Caco-2 (cell line): ENCODE measurements around the gene MYO10. TPM values are rescaled to one million over a fixed set of nuclear protein-coding genes. Genes with fewer than 3 reads are reported as not detected.

Source experiments
- BruUV-seq: library from RNA; stranded (reverse); fragments of 400-500 nt; replicated peaks from 2 replicates; lab custom pipeline; 2021; lab: Mats Ljungman, UMichigan
- CTCF ChIA-PET: fragments of 300-600 bp; sonication (Branson Sonifier 250); formaldehyde crosslinking; loops from one replicate; lab custom pipeline; 2022; ENCODE audit warnings: antibody characterized with exemption; lab: Charles Lee
- POLR2A ChIA-PET: fragments of 300-600 bp; sonication (Branson Sonifier 250); formaldehyde crosslinking; loops from one replicate; lab custom pipeline; 2022; ENCODE audit warnings: antibody characterized with exemption; lab: Charles Lee
- DNase-seq, 2 experiments: peaks; one replicate each; pipeline versions ENCODE4 v3.0.0 to v3.0.0-alpha.2; 2020 to 2022
- H3K27me3 ChIP-seq: replicated peaks from 2 replicates; pipeline ENCODE4 v1.6.0; 2011; ENCODE audit warnings: low read length; ENCODE audit not compliant: control insufficient read depth, insufficient read depth
- H3K36me3 ChIP-seq: 2 replicates; pipeline ENCODE4 v1.5.1; 2011; ENCODE audit warnings: low read length; ENCODE audit not compliant: control insufficient read depth, insufficient read depth
- H3K4me1 ChIP-seq: fragments of 250-450 bp; sonication (Bioruptor Pico); 2 replicates; pipeline ENCODE4 v1.5.1; 2020; ENCODE audit warnings: mild to moderate bottlenecking
- H3K4me3 ChIP-seq: 2 replicates; pipeline ENCODE4 v1.5.1; 2011; ENCODE audit warnings: low read depth, mild to moderate bottlenecking, control low read depth, low read length
- H3K9me3 ChIP-seq: fragments of 250-450 bp; sonication (Bioruptor Pico); 2 replicates; pipeline ENCODE4 v1.5.1; 2020; ENCODE audit warnings: mild to moderate bottlenecking, moderate library complexity
- H3K27ac Mint-ChIP-seq: one replicate; pipeline ENCODE4 v1.8.0; 2022; ENCODE audit warnings: mixed read lengths; ENCODE audit not compliant: unreplicated experiment
- H3K27me3 Mint-ChIP-seq: one replicate; pipeline ENCODE4 v1.8.0; 2022; ENCODE audit warnings: mixed read lengths; ENCODE audit not compliant: insufficient read depth, unreplicated experiment
- H3K36me3 Mint-ChIP-seq: one replicate; pipeline ENCODE4 v1.8.0; 2022; ENCODE audit warnings: mild to moderate bottlenecking, mixed read lengths; ENCODE audit not compliant: insufficient read depth, unreplicated experiment
- H3K4me1 Mint-ChIP-seq: one replicate; pipeline ENCODE4 v1.8.0; 2022; ENCODE audit warnings: low read depth, mixed read lengths; ENCODE audit not compliant: unreplicated experiment
- H3K4me3 Mint-ChIP-seq: one replicate; pipeline ENCODE4 v1.8.0; 2022; ENCODE audit warnings: mild to moderate bottlenecking, moderate library complexity, mixed read lengths; ENCODE audit not compliant: unreplicated experiment
- H3K9me3 Mint-ChIP-seq: one replicate; pipeline ENCODE4 v1.8.0; 2022; ENCODE audit warnings: mixed read lengths; ENCODE audit not compliant: unreplicated experiment
- CTCF ChIP-seq, 2 experiments: fragments of 200-600 bp in 1 of 2; IDR thresholded peaks; 1 replicate in 1 of 2; 2 replicates in 1 of 2; pipeline versions ENCODE4 v1.5.1 to v1.8.0; 2011 to 2022; ENCODE audit warnings: antibody characterized with exemption in 1 of 2, control low read depth in 1 of 2, inconsistent platforms in 1 of 2, low read depth in 1 of 2, low read length in 1 of 2, mild to moderate bottlenecking in 1 of 2, moderate library complexity in 1 of 2; ENCODE audit not compliant: insufficient read depth in 1 of 2, severe bottlenecking in 1 of 2, unreplicated experiment in 1 of 2
- intact Hi-C: fragments of 100-400 bp; cut with micrococcal nuclease; formaldehyde crosslinking; loops from one replicate; pipeline ENCODE4 v1.10.0; 2022; ENCODE audit not compliant: unreplicated experiment
- total RNA-seq: library from RNA; stranded (reverse); gene quantifications from 2 replicates; pipeline ENCODE4 v1.2.3, GENCODE V29; 2022

Gene MYO10
- total RNA-seq, 1 experiment from 2014 or later, result 67.6 TPM

- POLR2A ChIA-PET, result interaction anchor here (0.6 kb wide), 1 partner anchor 52 kb away, joined by 3 read pairs; no protein-coding TSS in a partner anchor
These were observed 93.2 kb downstream of the MYO10 start for GRCh38 chr5:16842896-16843295.

GRCh38 chr5:16841416-16841815 is 94.7 kb downstream of the MYO10 start:
- H3K27me3 ChIP-seq, result no peaks in the 10 kb centered on the region
- no peaks in the 10 kb centered on the region for H3K9me3 ChIP-seq
- Mint-ChIP-seq H3K27me3 (no peaks in the 10 kb centered on the region), H3K27ac (no peak overlapping the region), H3K4me1 (peaks cover 22% of the 10 kb centered on the region), H3K4me3 (no peak overlapping the region), H3K9me3 (no peaks in the 10 kb centered on the region), H3K36me3 (peaks cover 39% of the 10 kb centered on the region)
- no peak overlapping the region for H3K4me3 ChIP-seq
- H3K36me3 ChIP-seq, result no peaks in the 10 kb centered on the region
- H3K4me1 ChIP-seq, result peaks cover 3% of the 10 kb centered on the region; the same call in 1 of the 2 replicates
- POLR2A ChIA-PET, result no interaction called here
- intact Hi-C loops, result no loop called here
- CTCF ChIA-PET, result interaction anchor here (0.8 kb wide), 1 partner anchor 349 kb away, joined by 3 read pairs; no protein-coding TSS in a partner anchor
- DNase-seq, result no peak
- no peak for TF ChIP-seq CTCF (IDR thresholded peaks at IDR 0.05; ENCODE audit: insufficient read depth in 1 of 2, low read depth in 1 of 2, low read length in 1 of 2, severe bottlenecking in 1 of 2, unreplicated experiment in 1 of 2)
- no TSS peak for BruUV-seq

More at GRCh38 chr5:16842896-16843295, 93.2 kb downstream of the MYO10 start:
- no peaks in the 10 kb centered on the region for H3K9me3 ChIP-seq
- intact Hi-C loops, result no loop called here
- H3K4me3 ChIP-seq, result no peak overlapping the region
- peaks cover 17% of the 10 kb centered on the region for H3K4me1 Mint-ChIP-seq
- CTCF ChIA-PET, result interaction anchor here (0.7 kb wide), 1 partner anchor 1306 kb away, joined by 7 read pairs; no protein-coding TSS in a partner anchor
- DNase-seq, result no peak
- no peak overlapping the region for H3K27ac Mint-ChIP-seq
- H3K4me3 Mint-ChIP-seq, result no peak overlapping the region
- H3K36me3 ChIP-seq, result no peaks in the 10 kb centered on the region
- H3K27me3 ChIP-seq, result no peaks in the 10 kb centered on the region
- TF ChIP-seq CTCF (IDR thresholded peaks at IDR 0.05; ENCODE audit: insufficient read depth in 1 of 2, low read depth in 1 of 2, low read length in 1 of 2, severe bottlenecking in 1 of 2, unreplicated experiment in 1 of 2), result no peak
- no peaks in the 10 kb centered on the region for H3K4me1 ChIP-seq
- H3K27me3 Mint-ChIP-seq, result no peaks in the 10 kb centered on the region
- no TSS peak for BruUV-seq
- peaks cover 52% of the 10 kb centered on the region for H3K36me3 Mint-ChIP-seq
- H3K9me3 Mint-ChIP-seq, result no peaks in the 10 kb centered on the region

GRCh38 chr5:16837305-16837704 is 98.8 kb downstream of the MYO10 start:
- Mint-ChIP-seq H3K9me3 (no peaks in the 10 kb centered on the region), H3K27me3 (no peaks in the 10 kb centered on the region), H3K4me1 (peaks cover 21% of the 10 kb centered on the region), H3K36me3 (peaks cover 35% of the 10 kb centered on the region), H3K27ac (no peak overlapping the region), H3K4me3 (no peak overlapping the region)
- no peak for TF ChIP-seq CTCF (IDR thresholded peaks at IDR 0.05; ENCODE audit: insufficient read depth in 1 of 2, low read depth in 1 of 2, low read length in 1 of 2, severe bottlenecking in 1 of 2, unreplicated experiment in 1 of 2)
- no peak for DNase-seq
- H3K9me3 ChIP-seq, result no peaks in the 10 kb centered on the region
- H3K27me3 ChIP-seq, result no peaks in the 10 kb centered on the region
- intact Hi-C loops, result no loop called here
- no TSS peak for BruUV-seq
- H3K36me3 ChIP-seq, result no peaks in the 10 kb centered on the region
- ChIA-PET POLR2A (no interaction called here), CTCF (no interaction called here)
- H3K4me1 ChIP-seq, result peaks cover 12% of the 10 kb centered on the region; the same call in 1 of the 2 replicates
- H3K4me3 ChIP-seq, result no peak overlapping the region
